LNCaP clone FGC (cell line): ENCODE measurements around the gene PCCA.
"Not testable (repeated sequence)": the region's sequence is repeated elsewhere in the genome, so short reads cannot be mapped to it uniquely, and the experiment has no call there.

Experiments used
- DNase-seq: peaks from one replicate; pipeline ENCODE4 v3.0.0-alpha.2; 2011; ENCODE audit warnings: low read depth
- H3K4me3 ChIP-seq: 2 replicates; pipeline ENCODE4 v1.5.1; 2011; ENCODE audit warnings: mild to moderate bottlenecking, low read depth, low read length, control low read depth
- TF ChIP-seq, protein P1 (sequence below): IDR thresholded peaks from 2 replicates; pipeline ENCODE4 v1.5.1; 2012; ENCODE audit warnings: mild to moderate bottlenecking; ENCODE audit not compliant: control insufficient read depth, insufficient read depth; ENCODE audit errors: extremely low read depth

PCCA gene

DNA sequence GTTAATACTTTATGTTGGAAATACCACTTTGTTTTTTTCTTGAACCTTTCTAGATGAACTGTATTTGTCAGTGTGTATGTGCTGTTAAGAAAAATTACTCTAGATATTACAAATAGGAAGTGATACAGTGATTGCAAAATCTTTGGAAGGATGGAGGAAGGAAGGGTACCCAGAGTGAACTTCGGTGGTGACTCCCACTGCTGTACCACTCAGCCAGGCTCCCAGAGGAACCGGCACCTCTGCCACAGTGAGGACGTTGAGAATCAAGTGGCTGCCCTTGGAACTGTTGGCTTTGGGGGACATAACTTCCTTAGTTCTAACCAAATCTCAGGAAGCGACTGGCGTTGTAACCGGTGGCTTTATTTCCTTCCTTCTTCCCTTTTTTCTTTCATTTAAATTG, 184.7 kb downstream of the PCCA start:
- H3K4me3 ChIP-seq = no peak overlapping the region
- TF ChIP-seq, protein P1, sequence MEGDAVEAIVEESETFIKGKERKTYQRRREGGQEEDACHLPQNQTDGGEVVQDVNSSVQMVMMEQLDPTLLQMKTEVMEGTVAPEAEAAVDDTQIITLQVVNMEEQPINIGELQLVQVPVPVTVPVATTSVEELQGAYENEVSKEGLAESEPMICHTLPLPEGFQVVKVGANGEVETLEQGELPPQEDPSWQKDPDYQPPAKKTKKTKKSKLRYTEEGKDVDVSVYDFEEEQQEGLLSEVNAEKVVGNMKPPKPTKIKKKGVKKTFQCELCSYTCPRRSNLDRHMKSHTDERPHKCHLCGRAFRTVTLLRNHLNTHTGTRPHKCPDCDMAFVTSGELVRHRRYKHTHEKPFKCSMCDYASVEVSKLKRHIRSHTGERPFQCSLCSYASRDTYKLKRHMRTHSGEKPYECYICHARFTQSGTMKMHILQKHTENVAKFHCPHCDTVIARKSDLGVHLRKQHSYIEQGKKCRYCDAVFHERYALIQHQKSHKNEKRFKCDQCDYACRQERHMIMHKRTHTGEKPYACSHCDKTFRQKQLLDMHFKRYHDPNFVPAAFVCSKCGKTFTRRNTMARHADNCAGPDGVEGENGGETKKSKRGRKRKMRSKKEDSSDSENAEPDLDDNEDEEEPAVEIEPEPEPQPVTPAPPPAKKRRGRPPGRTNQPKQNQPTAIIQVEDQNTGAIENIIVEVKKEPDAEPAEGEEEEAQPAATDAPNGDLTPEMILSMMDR = no peak
- DNase-seq = no peak

DNA sequence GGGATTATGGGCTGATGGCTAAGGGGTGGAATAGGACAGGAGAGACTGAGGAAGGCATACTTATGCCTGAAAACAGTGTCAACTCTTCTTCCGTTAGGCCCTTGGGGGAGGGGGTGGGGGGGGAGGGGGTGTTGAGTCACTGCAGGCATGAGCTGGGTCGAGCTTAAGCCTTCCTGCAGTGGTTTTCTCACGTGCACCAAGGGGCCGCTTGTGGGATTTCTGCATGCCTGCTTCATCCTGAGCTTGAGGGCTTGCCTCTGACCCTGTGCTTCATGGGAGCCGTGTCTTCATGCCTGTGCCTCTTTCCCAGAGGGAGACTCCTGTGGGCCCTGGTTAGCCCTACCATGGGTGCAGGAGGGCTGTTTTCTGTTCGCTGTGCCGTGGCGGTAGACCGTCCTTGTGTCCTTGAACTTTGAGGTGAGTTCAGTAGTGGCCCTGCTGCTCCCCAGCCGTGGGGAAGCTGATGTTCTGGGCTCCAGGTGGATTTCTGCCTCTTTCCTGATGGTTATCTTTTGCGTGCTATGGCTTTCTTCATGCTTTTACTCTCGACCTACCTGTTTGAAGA, 186.1 kb downstream of the PCCA start:
- DNase-seq = no peak
- no peak overlapping the region for H3K4me3 ChIP-seq
- TF ChIP-seq, protein P1 = no peak

DNA sequence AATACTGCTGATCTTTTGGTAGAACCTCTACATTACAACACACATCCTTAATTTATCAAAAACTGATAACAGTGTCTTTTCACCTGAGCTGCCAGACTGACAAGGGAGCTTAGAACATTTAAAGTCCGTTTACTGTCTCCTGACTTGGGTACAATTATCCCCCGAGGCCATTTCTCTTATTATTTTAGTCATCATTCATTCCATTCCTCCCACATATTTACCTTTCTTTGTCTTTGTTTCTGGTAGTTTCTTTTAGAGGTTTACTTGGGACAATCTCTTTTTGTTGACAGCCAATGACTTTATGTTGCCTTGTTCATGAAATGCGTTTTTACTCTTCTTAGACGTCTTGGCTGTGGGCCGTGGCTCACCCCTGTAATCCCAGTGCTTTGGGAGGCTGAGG, 186.9 kb downstream of the PCCA start:
- H3K4me3 ChIP-seq = no peak overlapping the region
- TF ChIP-seq, protein P1 = no peak
- no peak for DNase-seq

DNA sequence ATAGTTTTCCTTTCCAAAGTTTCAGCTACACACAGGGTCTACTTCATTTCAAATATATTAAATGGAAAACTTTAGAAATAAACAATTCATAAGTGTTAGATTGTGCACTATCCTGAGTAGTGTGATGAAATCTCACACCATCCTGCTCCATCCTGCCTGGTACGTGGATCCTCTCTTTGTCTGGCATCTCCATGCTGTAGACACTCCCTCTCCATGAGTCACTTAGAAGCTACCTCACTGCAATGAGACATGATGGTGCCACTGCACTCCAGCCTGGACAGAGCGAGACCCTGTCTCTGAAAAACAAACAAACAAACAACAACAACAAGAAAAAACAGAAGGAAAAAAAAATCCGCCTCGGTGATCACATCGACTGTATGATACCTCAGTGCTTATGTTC, 191.8 kb downstream of the PCCA start:
- DNase-seq = no peak
- no peak overlapping the region for H3K4me3 ChIP-seq
- TF ChIP-seq, protein P1 = no peak

DNA sequence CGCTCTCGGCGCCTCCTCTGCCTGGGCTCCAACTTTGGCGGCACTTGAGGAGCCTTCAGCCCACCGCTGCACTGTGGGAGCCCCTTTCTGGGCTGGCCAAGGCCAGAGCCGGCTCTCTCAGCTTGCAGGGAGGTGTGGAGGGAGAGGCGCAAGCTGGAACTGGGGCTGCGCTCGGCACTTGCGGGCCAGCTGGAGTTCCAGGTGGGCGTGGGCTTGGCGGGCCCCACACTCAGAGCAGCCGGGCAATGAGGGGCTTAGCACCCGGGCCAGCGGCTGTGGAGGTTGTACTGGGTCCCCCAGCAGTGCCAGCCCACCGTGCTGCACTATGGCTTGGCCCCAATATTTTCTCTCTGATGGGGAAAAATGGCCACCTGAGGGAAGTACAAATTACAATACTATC, 193.4 kb downstream of the PCCA start:
- not testable (repeated sequence) for H3K4me3 ChIP-seq, DNase-seq

DNA sequence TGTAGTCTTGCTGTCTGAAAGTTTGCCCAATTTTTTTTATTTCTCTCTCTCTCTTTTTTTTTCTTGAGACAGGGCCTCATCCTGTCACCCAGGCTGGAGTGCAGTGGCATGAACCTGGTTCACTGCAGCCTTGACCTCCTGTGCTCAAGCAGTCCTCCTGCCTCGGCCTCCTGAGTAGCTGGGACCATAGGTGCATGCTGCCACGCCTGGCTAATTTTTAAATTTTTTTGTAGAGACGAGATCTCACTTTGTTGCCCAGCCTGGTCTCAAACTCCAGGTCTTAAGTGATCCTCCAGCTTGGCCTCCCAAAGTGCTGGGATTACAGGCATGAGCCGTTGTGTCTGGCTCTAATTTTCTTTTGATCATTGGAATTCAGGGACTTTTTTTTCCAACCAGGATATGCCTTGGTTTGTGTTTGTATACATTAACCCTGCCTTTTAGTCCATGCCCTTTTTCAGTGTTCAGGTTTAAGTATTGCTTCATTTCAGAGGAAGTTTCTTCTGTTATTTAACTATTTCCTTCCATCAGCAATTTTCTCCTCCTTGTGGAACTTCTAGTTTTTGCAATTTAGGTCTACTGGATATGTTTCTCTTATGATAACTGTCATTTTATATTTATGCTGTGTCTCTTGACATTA, 201.4 kb downstream of the PCCA start:
- H3K4me3 ChIP-seq = no peak overlapping the region
- DNase-seq = no peak
- TF ChIP-seq, protein P1 = no peak

DNA sequence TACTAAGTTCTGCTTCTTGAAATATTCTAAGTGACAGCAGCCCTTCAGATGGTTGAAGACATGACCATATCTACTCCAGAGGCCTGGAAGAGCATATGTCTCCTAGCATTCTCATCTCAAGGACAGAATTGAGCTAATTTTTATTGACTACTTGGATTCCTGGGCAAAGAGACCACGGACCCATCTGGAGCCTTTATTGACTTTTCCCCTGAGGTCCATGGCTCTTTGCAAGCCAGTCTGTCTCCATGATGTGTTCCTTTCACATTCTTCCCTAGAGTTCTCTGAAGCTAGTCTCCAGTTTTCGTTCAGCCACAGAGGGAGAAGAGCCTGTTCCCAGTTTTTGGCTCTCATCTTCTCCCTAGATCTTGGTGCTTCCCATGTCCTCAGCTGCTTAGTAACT, 202.7 kb downstream of the PCCA start:
- DNase-seq = no peak
- no peak overlapping the region for H3K4me3 ChIP-seq
- TF ChIP-seq, protein P1 = no peak
